D341Med (cell line): ENCODE measurements around the gene ADAD1.

Experiments used
- DNase-seq: peaks from one replicate; pipeline ENCODE4 v3.0.0; 2012; ENCODE audit warnings: low spot score

Gene ADAD1

GRCh38 chr4:122456231-122457116, 77.7 kb downstream of the ADAD1 start, which contains the start of gene IL2:
TSS of gene IL2 (minus strand) at chr4:122456725. CDS start at chr4:122456440, 285 bp downstream.
- DNase-seq, result no peak

DNA sequence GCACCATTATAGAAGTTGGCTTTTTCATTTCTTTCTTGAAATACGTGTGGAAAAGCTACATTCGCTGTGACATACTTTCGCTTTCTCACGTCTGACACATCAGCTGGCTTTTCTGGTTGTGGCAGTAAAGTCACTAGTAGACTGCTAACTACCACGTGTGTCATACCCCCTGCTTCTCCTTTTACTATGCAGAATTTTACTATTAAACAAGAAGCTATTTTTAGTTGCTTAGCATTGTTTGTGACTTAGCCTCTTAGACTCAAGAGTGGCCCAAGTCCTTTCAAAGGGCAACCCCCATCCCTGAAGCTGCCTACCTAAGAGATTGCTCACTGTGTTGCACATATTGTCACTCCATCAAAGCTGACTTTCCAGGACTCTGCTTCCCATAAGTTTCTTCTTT, 79.8 kb downstream of the ADAD1 start:
- DNase-seq, result no peak

DNA sequence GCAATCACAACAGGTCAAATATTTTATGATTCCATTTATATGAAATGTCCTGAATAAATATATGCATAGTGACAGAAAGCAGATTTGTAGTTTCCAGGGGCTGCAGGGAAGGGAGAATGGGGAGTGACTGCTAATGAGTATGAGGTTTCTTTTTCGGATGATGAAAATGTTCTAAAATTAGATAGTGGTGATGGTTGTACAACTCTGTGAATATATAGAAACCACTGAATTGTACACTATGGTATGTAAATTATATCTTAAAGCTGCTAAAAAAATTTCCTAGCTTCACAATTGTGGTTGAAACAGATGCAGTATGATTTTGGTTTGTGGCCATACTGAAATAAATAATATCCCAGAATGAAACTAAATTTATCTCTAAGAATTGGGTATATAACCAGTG, 90.6 kb downstream of the ADAD1 start:
- DNase-seq, result no peak

GRCh38 chr4:122475233-122475632, 96.4 kb downstream of the ADAD1 start:
- no peak for DNase-seq

DNA sequence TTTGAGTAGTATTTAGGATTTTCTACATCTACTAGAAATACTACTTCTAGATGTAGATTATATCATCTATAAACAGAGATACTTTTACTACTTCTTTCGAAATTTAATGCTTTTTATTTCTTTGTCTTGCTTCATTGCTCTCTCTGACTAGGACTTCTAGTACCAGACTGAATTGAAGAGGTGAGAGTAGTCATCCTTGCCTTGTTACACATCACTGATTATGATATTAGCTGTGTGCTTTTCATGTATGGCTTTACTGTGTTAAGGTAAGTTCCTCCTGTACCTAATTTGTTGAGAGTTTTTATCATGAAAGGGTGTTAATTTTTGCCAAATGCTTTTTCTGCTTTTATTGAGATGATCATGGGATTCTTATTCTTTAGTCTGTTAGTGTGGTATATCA, 97.3 kb downstream of the ADAD1 start:
- no peak for DNase-seq

- DNase-seq, result no peak
These were observed 97.9 kb downstream of the ADAD1 start for GRCh38 chr4:122476745-122477144.
